HG03066 (cell line): ENCODE measurements around the gene ATP8B4.

Experiments
- ATAC-seq: cut with Tn5 transposase; IDR thresholded peaks from one replicate; pipeline ENCODE4 v1.9.1; 2021; ENCODE audit warnings: low read depth; ENCODE audit not compliant: unreplicated experiment

Gene ATP8B4

GRCh38 chr15:50065279-50065678 is 53.8 kb downstream of the ATP8B4 start:
- ATAC-seq, result no peak

GRCh38 chr15:50064673-50065072 is 54.4 kb downstream of the ATP8B4 start:
- ATAC-seq, result no peak

DNA sequence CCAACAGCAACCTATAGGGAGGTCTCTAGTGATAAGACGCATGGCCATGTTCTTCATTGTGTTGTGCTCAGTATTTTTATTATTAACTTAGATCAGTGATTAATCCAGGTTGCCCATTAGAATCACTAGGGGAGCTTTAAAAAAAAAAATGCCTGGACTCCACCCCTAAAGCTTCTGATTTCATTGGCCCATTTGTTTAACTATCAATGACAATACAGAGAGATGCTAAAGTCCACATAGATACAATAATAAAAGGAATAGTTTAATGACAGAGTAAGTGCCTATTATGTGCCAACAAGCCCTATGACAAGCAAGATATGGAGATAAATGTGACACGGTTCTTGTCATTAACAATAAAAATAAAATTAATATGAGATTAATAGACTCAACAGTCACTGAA is 55.8 kb downstream of the ATP8B4 start:
- ATAC-seq, result no peak

GRCh38 chr15:50061503-50061902 is 57.5 kb downstream of the ATP8B4 start:
- no peak for ATAC-seq

DNA sequence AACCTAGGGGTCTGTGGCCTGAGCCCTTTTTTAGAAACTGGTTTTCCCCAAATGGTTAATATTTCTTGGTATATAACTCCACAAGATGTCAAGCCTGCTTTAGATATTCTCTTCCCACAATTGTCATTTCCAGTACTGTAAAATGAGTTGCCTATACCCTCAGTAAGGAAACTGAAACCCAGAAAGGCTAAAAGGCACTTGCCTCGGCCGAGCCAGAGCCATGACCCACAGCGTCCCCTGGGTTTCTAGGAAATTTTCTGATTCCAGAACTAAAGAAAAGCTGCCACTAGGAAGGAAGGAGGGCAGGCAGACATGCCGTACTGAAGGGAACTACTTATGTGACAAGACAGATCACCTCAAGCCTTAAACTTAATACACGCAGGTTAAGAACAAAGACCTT is 59.1 kb downstream of the ATP8B4 start:
- no peak for ATAC-seq

DNA sequence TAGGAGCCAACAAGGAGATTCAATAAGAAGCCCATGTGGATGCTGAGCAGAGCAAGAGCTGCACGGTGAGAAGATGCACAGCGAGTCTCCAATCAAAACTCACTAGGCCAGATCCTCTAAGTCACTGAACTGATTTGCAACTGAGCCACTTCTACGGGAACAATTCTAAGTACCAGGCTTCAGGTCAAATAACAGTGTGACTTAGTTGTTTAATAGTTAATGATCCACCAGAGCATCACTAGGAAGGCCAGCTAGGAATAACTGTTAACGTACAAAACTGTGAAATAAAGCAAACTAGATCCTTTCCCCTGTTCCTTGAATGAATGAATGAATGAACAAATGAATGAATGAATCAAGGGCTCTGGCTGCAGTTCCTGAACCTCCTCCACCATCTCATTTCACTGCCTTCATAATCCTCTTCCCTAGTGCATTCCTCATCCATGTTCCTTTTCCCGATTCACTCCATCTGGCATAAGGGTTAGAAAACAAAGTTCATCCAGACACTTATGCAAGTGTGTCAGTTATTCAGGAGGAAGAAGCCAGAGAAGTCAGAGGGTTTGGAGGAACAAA is 59.7 kb downstream of the ATP8B4 start:
- ATAC-seq, result no peak

GRCh38 chr15:50057905-50058639 is 61.0 kb downstream of the ATP8B4 start:
- no peak for ATAC-seq

DNA sequence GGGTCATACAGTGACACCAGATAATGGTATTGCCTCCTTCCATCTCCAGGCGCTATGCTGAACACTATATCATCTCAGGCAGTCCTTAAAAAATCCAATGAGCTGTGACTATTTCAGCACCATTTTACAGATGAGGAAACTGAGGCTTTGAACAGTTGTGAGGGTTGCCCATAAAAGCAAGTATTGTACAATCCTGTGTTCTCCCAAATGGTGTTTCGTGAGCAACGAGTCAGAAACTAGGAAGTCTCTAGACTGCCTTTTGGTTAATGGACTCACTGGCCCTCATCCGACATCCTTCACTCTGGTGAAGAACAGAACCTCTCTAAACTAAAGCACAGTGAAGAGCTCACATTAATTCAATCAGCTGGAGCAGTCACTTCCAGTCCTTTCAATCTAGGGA is 61.8 kb downstream of the ATP8B4 start:
- no peak for ATAC-seq

GRCh38 chr15:50055750-50056157 is 63.3 kb downstream of the ATP8B4 start:
- ATAC-seq, result no peak

- ATAC-seq, result no peak
Observed at GRCh38 chr15:50055332-50055731, 63.7 kb downstream of the ATP8B4 start.

- no peak for ATAC-seq
Observed at GRCh38 chr15:50053055-50053856, 65.8 kb downstream of the ATP8B4 start.

DNA sequence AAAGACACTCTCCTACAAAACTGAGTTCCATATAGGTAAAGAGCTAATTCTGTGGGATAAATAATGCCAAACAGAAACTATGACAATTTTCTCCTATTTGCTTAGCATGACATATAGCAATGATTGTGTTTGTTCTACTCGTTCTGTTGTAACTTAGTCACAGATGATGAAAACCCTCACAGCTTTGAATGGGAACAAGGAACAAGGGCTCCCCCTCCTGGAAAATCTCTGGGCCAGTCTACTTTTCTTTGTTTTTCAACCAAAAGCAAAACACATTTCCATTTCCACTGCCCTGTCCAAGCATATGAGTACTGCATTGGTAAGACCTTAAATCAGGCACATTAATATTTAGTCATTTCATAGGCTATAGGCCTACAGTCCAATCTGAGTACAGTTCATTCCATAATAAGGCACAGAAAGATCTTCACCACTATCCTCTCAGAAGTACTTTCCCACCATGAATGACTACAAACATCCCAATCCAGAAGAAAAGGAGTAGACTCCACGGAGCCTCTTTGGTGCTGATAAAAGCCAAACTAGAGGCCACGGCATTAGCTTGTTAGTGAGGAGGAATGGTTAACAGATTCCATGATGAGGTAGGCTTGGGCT is 67.1 kb downstream of the ATP8B4 start:
- ATAC-seq, result no peak

GRCh38 chr15:50050986-50051743 is 67.9 kb downstream of the ATP8B4 start:
- ATAC-seq, result no peak

DNA sequence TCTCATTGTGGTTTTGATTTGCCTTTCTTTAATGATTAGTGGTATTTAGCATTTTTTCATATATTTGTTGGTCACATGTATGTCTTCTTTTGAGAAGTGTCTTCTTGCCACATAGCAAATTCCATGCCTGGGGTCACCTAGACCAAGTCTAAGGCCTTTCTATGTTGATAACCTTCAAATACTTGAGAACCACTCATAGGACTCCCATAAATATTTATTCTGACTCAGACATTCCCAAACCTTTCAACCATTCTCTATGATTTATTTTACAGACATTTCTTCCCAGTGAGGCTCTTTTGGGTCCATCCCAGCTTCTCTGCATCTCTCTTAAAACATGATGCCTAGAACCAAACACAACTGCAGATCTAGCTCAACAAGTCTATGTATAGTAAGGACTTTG is 69.2 kb downstream of the ATP8B4 start:
- no peak for ATAC-seq

DNA sequence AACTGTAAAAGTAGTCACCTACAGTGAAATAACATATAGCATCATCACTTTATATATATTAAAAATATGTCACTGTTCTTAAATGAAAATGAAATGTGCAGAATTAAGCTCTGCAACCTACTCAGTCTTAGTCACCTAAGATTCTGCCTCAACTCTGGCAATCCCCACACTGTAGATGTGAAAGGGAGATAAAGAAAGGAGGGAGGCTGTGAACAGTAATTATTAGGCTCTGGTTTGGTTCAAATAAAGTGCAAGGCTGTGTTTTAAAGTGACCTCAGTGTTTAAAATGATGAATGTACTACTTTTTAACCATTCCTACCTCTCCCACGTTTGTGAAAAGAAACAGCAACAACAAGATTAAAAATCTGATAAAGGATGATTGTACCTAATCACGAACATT is 72.2 kb downstream of the ATP8B4 start:
- ATAC-seq, result no peak

- ATAC-seq, result no peak
Observed at GRCh38 chr15:50046159-50046558, 72.9 kb downstream of the ATP8B4 start.

DNA sequence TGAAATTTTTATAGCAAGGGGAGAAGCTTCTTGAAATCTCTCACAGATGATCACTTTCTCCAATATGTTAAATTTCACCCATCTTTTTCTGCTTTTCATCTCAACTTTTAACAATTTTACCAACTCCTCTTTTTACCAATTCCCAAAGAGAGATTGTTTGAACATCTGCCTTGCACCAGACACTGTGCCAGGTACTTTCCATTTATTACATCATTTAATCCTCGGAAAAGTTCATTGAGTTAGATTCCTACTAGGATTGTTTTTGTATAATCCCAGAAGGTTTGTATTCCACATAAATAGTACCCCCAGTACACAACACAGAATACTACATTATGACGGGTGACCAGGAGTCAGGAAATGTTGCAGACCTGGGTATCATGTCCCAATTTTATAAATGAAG is 74.1 kb downstream of the ATP8B4 start:
- ATAC-seq, result no peak

DNA sequence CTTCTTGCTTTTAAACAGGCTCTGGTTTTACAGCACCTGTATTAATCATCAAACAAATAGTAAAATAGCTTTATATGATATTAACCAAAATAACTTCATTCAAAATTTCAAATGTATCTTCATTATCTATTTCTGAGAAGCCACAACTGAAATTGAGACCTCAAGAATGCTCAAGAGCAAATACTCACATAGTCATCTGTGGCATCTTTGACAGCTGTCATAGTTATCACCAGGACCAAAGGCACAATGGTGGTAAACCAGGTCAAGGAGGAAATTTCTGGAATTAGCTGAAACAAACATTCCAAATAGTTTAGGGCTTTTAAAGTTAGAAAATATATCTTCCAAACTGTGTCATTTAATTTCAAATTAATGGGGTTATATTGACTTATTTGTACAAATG is 74.6 kb downstream of the ATP8B4 start:
- no peak for ATAC-seq

- ATAC-seq, result no peak
Observed at GRCh38 chr15:50042775-50043174, 76.3 kb downstream of the ATP8B4 start.

- no peak for ATAC-seq
Observed at GRCh38 chr15:50030456-50030855, 88.6 kb downstream of the ATP8B4 start.

GRCh38 chr15:50028326-50028725 is 90.7 kb downstream of the ATP8B4 start:
- no peak for ATAC-seq
